Measurements from ENCODE around the gene CPB2.
A peak's percentile ranks its signal among the peaks of the same experiment; 100 is the strongest.

Gene CPB2

GRCh38 chr13:46010148-46010547 is 94.7 kb downstream of the CPB2 start:
- DNase-seq (ENCODE audit: low read depth): no peak
- in situ Hi-C loops (cut with HindIII; ENCODE audit: low sequenced_read_pairs): no loop called here
- no peak overlapping the region for H3K4me3 ChIP-seq (ENCODE audit: low read depth, low read length)
- TF ChIP-seq CTCF (IDR thresholded peaks at IDR 0.05; ENCODE audit: low read depth, low read length, missing control alignments): peak; percentile 48

GRCh38 chr13:46008631-46009030 is 96.2 kb downstream of the CPB2 start:
- DNase-seq (ENCODE audit: low read depth): no peak
- no peak for TF ChIP-seq CTCF (IDR thresholded peaks at IDR 0.05; ENCODE audit: low read depth, low read length, missing control alignments)
- H3K4me3 ChIP-seq (ENCODE audit: low read depth, low read length): no peak overlapping the region
- in situ Hi-C loops (cut with HindIII; ENCODE audit: low sequenced_read_pairs): no loop called here

GRCh38 chr13:46006688-46007452 is 98.0 kb downstream of the CPB2 start:
- in situ Hi-C loops (cut with HindIII; ENCODE audit: low sequenced_read_pairs): no loop called here
- TF ChIP-seq CTCF (IDR thresholded peaks at IDR 0.05; ENCODE audit: low read depth, low read length, missing control alignments): no peak
- DNase-seq (ENCODE audit: low read depth): no peak
- no peak overlapping the region for H3K4me3 ChIP-seq (ENCODE audit: low read depth, low read length)

GRCh38 chr13:46004491-46004890 is 100.3 kb downstream of the CPB2 start:
- DNase-seq (ENCODE audit: low read depth): no peak
- no peak for TF ChIP-seq CTCF (IDR thresholded peaks at IDR 0.05; ENCODE audit: low read depth, low read length, missing control alignments)
- H3K4me3 ChIP-seq (ENCODE audit: low read depth, low read length): no peak overlapping the region
- in situ Hi-C loops (cut with HindIII; ENCODE audit: low sequenced_read_pairs): no loop called here

Data from astrocyte of the cerebellum (primary cell).